ENCODE results near the gene KHNYN. TPM values are rescaled to one million over a fixed set of nuclear protein-coding genes. Genes with fewer than 3 reads are reported as not detected.
A peak's percentile ranks its signal among the peaks of the same experiment; 100 is the strongest.

The KHNYN gene
- total and polyA plus RNA-seq, 2 of the 8 experiments (the other 6 are each of a cell fraction or from before 2014, with no cell fraction given): 7.6 to 22.3 TPM

GRCh38 chr14:24442240-24443052, 12.7 kb downstream of the KHNYN start, which contains the start of gene SDR39U1 (continued):
- no peak for TF ChIP-seq CTBP2 (IDR thresholded peaks at IDR 0.05; ENCODE audit: borderline replicate concordance, insufficient read depth, insufficient read length, low read length)
- no peak for TF ChIP-seq CBX5 (IDR thresholded peaks at IDR 0.05; ENCODE audit: low read depth, low read length)
- TF ChIP-seq CHD1 (IDR thresholded peaks at IDR 0.05; ENCODE audit: low read depth, low read length): no peak
- 0 out of 2 replicates have a peak, but pooled peaks have one; percentile 11 for TF ChIP-seq SIX5 (IDR thresholded peaks at IDR 0.05; ENCODE audit: low read depth, low read length)
